Astrocyte (in vitro differentiated cells and primary cell): Measurements from ENCODE around the gene VEGFD. TPM values are rescaled to one million over a fixed set of nuclear protein-coding genes. Genes with fewer than 3 reads are reported as not detected.

Experiments
- DNase-seq: peaks from one replicate; pipeline ENCODE4 v3.0.0-alpha.2; 2010; ENCODE audit warnings: low read depth
- FAIRE-seq: peaks from 2 replicates; lab custom pipeline; 2011; peaks lifted over from hg19 to GRCh38; lab: Jason Lieb, UNC
- H2AFZ ChIP-seq: 2 replicates; pipeline ENCODE4 v1.6.0; 2012; ENCODE audit warnings: low read depth, low read length, inconsistent platforms
- H3K27ac ChIP-seq: 2 replicates; pipeline ENCODE4 v1.5.1; 2011; ENCODE audit warnings: low read depth, low read length, inconsistent platforms
- H3K27me3 ChIP-seq: 2 replicates; pipeline ENCODE4 v1.6.0; 2011; ENCODE audit warnings: low read length, inconsistent platforms; ENCODE audit not compliant: insufficient read depth
- H3K36me3 ChIP-seq: 2 replicates; pipeline ENCODE4 v1.5.1; 2011; ENCODE audit warnings: low read length, inconsistent platforms; ENCODE audit not compliant: insufficient read depth
- H3K4me1 ChIP-seq: 2 replicates; pipeline ENCODE4 v1.5.1; 2011; ENCODE audit warnings: low read length, inconsistent platforms; ENCODE audit not compliant: insufficient read depth
- H3K4me2 ChIP-seq: 2 replicates; pipeline ENCODE4 v1.6.0; 2012; ENCODE audit warnings: low read length, inconsistent platforms
- H3K4me3 ChIP-seq: 2 replicates; pipeline ENCODE4 v1.5.1; 2011; ENCODE audit warnings: low read depth, mild to moderate bottlenecking, low read length, inconsistent platforms; ENCODE audit not compliant: insufficient read depth
- H3K79me2 ChIP-seq: 2 replicates; pipeline ENCODE4 v1.6.0; 2012; ENCODE audit warnings: mild to moderate bottlenecking, low read length, inconsistent platforms; ENCODE audit not compliant: insufficient read depth
- H3K9ac ChIP-seq: 2 replicates; pipeline ENCODE4 v1.6.0; 2012; ENCODE audit warnings: mild to moderate bottlenecking, low read length, inconsistent platforms
- H3K9me3 ChIP-seq: 2 replicates; pipeline ENCODE4 v1.5.1; 2012; ENCODE audit warnings: low read depth, mild to moderate bottlenecking, low read length, inconsistent platforms; ENCODE audit not compliant: insufficient read depth
- H4K20me1 ChIP-seq: 2 replicates; pipeline ENCODE4 v1.6.0; 2012; ENCODE audit warnings: low read length, inconsistent platforms; ENCODE audit not compliant: insufficient read depth
- H3K27ac Mint-ChIP-seq: one replicate; pipeline ENCODE4 v1.8.0; 2021; ENCODE audit warnings: mild to moderate bottlenecking, mixed read lengths; ENCODE audit not compliant: unreplicated experiment
- H3K27me3 Mint-ChIP-seq: one replicate; pipeline ENCODE4 v1.8.0; 2021; ENCODE audit warnings: low read depth, mixed read lengths; ENCODE audit not compliant: unreplicated experiment
- H3K36me3 Mint-ChIP-seq: one replicate; pipeline ENCODE4 v1.8.0; 2021; ENCODE audit warnings: low read depth, mixed read lengths; ENCODE audit not compliant: unreplicated experiment
- H3K4me1 Mint-ChIP-seq: one replicate; pipeline ENCODE4 v1.8.0; 2021; ENCODE audit warnings: low read depth, mixed read lengths; ENCODE audit not compliant: unreplicated experiment
- H3K4me3 Mint-ChIP-seq: one replicate; pipeline ENCODE4 v1.8.0; 2021; ENCODE audit warnings: mild to moderate bottlenecking, moderate library complexity, mixed read lengths; ENCODE audit not compliant: unreplicated experiment
- H3K9me3 Mint-ChIP-seq: one replicate; pipeline ENCODE4 v1.8.0; 2021; ENCODE audit warnings: mild to moderate bottlenecking, mixed read lengths; ENCODE audit not compliant: unreplicated experiment
- CTCF ChIP-seq: IDR thresholded peaks from 2 replicates; pipeline ENCODE4 v1.5.1; 2011; ENCODE audit warnings: low read depth, mild to moderate bottlenecking, inconsistent platforms, low read length, moderate library complexity; ENCODE audit not compliant: insufficient read depth
- EZH2 ChIP-seq: IDR thresholded peaks from 2 replicates; pipeline ENCODE4 v1.6.1; 2012; ENCODE audit warnings: mild to moderate bottlenecking, low read length, inconsistent platforms; ENCODE audit not compliant: insufficient read depth
- total RNA-seq: library from RNA; stranded (reverse); gene quantifications from 2 replicates; pipeline ENCODE4 v1.2.1, GENCODE V29; 2021

The VEGFD gene
- total RNA-seq, 1 donor from 2014 or later = not detected

GRCh38 chrX:15322472-15322871, 61.7 kb downstream of the VEGFD start:
- Histone ChIP-seq H3K4me1 (no peaks in the 10 kb centered on the region), H3K4me3 (no peak overlapping the region), H3K9me3 (no peaks in the 10 kb centered on the region), H3K79me2 (no peaks in the 10 kb centered on the region), H2AFZ (no peak overlapping the region), H3K27me3 (no peaks in the 10 kb centered on the region), H3K27ac (no peak overlapping the region), H4K20me1 (no peaks in the 10 kb centered on the region), H3K36me3 (no peaks in the 10 kb centered on the region), H3K9ac (no peak overlapping the region), H3K4me2 (no peak overlapping the region)
- Mint-ChIP-seq H3K27ac (no peak overlapping the region), H3K9me3 (no peaks in the 10 kb centered on the region), H3K4me1 (no peaks in the 10 kb centered on the region), H3K27me3 (no peaks in the 10 kb centered on the region), H3K36me3 (no peaks in the 10 kb centered on the region), H3K4me3 (no peak overlapping the region)
- DNase-seq (no peak), FAIRE-seq (peak; percentile 20)
- TF ChIP-seq CTCF = no peak
- TF ChIP-seq EZH2 = no peak

GRCh38 chrX:15322072-15322471, 62.1 kb downstream of the VEGFD start:
- H2AFZ ChIP-seq = no peak overlapping the region
- H3K27me3 ChIP-seq = no peaks in the 10 kb centered on the region
- no peak overlapping the region for H3K4me2 ChIP-seq
- H3K4me3 ChIP-seq = no peak overlapping the region
- H3K36me3 Mint-ChIP-seq = no peaks in the 10 kb centered on the region
- no peaks in the 10 kb centered on the region for H3K27me3 Mint-ChIP-seq
- DNase-seq (no peak), FAIRE-seq (no peak)
- H3K4me1 Mint-ChIP-seq = no peaks in the 10 kb centered on the region
- no peaks in the 10 kb centered on the region for H3K4me1 ChIP-seq
- no peak overlapping the region for H3K27ac Mint-ChIP-seq
- H3K79me2 ChIP-seq = no peaks in the 10 kb centered on the region
- H3K4me3 Mint-ChIP-seq = no peak overlapping the region
- H3K9ac ChIP-seq = no peak overlapping the region
- H4K20me1 ChIP-seq = no peaks in the 10 kb centered on the region
- no peaks in the 10 kb centered on the region for H3K9me3 ChIP-seq
- H3K36me3 ChIP-seq = no peaks in the 10 kb centered on the region
- no peaks in the 10 kb centered on the region for H3K9me3 Mint-ChIP-seq
- no peak for TF ChIP-seq EZH2
- no peak for TF ChIP-seq CTCF
- no peak overlapping the region for H3K27ac ChIP-seq

- Histone ChIP-seq H3K36me3 (no peaks in the 10 kb centered on the region), H4K20me1 (no peaks in the 10 kb centered on the region), H3K79me2 (no peaks in the 10 kb centered on the region), H3K27ac (no peak overlapping the region), H3K9ac (no peak overlapping the region), H3K4me2 (no peak overlapping the region), H3K4me3 (no peak overlapping the region), H2AFZ (no peak overlapping the region), H3K27me3 (no peaks in the 10 kb centered on the region), H3K4me1 (no peaks in the 10 kb centered on the region), H3K9me3 (no peaks in the 10 kb centered on the region)
- no peak for DNase-seq
- no peak for TF ChIP-seq CTCF
- no peak for TF ChIP-seq EZH2
- Mint-ChIP-seq H3K4me3 (no peak overlapping the region), H3K27me3 (no peaks in the 10 kb centered on the region), H3K36me3 (no peaks in the 10 kb centered on the region), H3K9me3 (no peaks in the 10 kb centered on the region), H3K4me1 (no peaks in the 10 kb centered on the region), H3K27ac (no peak overlapping the region)
- no peak for FAIRE-seq
Measured at GRCh38 chrX:15321447-15321846, 62.8 kb downstream of the VEGFD start.
